NCI-H128 (cell line): ENCODE data around the gene CCDC80.

ENCODE experiments used
- DNase-seq: peaks from one replicate; lab custom pipeline; 2025; ENCODE audit not compliant: unreplicated experiment; lab: John Stamatoyannopoulos, UW

Gene CCDC80

DNA sequence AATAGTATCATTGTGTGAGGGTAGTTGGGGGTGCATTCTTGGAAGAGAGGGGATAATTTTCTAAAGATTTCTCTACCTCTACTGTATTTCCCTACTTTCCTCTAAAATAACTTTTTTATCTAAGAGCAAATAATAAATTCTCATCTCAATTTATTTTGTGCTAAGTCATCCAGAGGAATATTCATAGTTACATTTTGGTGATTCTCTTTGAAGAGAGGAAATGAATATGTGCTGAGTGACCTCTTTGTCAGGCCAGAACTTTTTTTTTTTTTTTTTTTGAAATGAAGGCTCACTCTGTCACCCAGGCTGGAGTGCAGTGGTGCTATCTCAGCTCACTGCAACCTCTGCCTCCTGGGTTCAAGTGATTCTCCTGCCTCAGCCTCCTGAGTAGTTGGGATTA lies 15.1 kb upstream of the CCDC80 start:
- DNase-seq = no peak

DNA sequence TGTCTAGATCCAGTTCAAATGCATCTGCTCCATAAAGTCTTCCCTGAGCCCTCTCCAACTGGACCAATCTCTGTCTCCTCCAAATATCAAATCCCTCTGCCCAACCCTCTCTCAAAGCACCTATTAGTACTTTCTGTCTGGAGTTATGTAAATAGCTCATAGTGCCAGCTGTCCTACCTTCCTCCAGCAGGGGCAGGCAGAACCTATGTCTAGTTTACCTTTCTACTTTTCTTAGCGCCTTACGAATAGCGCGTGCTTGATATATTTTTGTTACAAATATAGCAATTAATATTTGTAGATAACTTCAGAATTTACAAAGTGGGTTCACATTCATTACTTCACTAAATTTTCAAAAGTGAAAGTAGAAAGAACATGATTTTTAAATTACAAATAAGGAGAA lies 14.0 kb upstream of the CCDC80 start:
- DNase-seq = no peak

DNA sequence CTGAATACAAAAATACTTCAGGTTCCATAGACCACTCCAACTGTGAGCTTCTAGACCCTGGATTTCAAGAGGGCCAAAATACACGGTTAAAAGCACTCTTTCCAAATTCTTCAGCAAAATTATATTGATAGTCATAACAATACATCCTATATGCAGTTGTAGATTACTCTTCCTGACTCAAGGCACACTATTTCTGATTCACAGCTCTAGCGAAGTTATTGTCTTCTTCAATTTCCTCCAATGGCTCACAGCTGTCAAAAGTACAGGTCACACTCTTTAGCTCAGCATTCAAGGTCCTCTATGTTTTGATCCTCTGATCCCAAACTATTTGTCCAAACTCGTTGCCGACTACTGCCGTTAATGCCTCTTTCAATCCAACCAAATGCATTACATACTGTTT lies 13.5 kb upstream of the CCDC80 start:
- no peak for DNase-seq

GRCh38 chr3:112653881-112654300 lies 12.9 kb upstream of the CCDC80 start:
- DNase-seq = no peak

DNA sequence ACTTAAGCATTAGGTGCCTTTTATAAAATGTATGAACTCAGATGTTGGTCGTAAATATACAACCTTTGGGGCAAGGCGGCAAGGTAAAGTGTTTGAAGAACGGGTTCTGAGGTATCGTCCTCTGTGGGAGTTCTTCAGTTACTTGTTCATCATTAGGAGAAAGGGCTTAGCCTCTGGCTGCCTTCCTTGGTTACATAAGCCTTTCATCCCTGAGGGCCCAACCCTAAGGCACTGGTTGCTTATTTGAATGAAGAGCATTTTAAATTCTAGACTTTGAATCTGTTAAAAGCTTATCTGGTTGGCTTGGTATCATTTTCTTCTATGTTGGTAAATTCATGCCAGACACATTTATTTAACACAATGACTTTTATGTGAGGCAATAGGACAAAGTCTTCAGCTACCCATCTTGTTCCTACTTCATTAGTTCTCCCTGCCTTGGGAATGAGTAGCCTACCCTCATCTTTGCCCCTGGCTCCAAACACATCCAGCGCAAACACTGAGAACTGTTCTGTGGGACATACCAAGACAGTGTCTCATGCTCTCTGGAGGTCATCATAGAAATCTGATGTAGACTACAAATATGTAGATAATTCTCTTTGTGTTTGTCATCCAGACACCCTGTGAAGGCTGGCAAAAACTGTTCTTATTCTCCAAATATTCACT lies 12.4 kb upstream of the CCDC80 start:
- no peak for DNase-seq

DNA sequence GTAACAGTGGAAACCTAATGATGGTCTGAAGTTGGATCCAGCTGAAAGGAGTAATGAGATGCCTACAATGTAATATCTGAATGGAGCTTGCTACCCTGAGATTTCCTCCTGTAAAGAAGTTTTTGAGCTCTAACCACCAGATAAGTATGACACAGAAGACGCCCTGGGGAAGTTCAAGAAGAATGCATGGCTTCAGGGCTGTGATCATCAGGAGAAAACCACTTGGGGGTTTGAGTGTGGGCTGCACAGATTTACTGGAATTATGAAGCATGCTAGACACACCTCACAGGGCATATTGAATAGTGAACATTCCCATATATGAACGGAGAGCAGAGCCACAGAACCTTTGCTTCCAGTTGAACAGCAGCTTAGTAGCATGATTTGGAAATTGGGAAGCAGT lies 10.6 kb upstream of the CCDC80 start:
- no peak for DNase-seq

GRCh38 chr3:112651071-112651470 lies 10.1 kb upstream of the CCDC80 start:
- no peak for DNase-seq

DNA sequence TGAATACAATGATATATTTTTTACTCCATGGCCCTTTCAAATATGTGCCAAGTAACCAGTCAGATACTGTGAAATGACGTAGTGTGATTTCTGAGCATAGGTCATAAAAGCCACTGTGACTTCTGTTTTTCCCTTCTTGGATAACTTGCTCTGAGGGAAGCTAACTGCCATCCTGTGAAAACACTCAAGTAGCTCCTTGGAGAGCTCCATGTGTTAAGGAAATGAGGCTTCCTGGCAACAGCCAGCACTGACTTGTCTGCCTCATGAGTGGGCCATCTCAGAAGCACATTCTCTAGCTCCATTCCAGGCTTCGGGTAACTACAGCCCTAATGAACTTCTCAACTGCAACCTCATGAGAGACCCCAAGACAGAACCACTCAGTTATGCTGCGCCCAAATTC lies 9.5 kb upstream of the CCDC80 start:
- no peak for DNase-seq

DNA sequence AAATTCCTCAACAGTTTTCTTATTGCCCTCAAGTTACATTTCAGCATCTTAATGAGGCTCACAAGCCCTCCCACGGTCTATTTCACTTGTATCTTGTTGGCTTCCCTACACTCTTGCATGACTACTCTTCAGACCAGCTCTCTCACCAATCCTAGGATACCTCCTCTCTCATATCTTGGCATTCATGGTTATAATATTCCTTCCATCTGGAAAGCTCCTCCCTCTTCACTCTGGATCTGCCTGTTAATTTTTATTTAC lies 8.5 kb upstream of the CCDC80 start:
- no peak for DNase-seq

- no peak for DNase-seq
Observed at GRCh38 chr3:112647122-112647521, 6.2 kb upstream of the CCDC80 start.

GRCh38 chr3:112646623-112647022 lies 5.7 kb upstream of the CCDC80 start:
- no peak for DNase-seq

DNA sequence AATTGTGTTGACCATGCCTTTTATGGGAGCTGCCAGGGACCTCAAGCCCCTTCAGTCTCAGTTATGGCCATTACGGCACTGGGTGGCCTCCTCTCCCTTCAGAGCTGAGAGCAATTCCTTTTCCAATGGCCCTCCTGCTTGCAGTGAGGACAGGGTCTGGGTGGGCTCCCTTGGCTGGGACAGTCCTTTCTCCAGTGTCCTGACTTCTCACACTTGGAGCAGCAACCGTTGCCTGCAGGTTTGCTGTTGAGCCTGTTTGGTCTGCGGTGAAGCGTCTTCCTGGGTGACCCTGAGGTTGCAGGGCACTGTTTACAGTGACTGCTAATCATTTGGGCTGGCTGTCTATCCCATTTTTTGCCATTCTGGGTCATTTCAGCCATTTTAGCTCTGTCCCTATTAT lies 3.5 kb upstream of the CCDC80 start:
- DNase-seq = no peak

DNA sequence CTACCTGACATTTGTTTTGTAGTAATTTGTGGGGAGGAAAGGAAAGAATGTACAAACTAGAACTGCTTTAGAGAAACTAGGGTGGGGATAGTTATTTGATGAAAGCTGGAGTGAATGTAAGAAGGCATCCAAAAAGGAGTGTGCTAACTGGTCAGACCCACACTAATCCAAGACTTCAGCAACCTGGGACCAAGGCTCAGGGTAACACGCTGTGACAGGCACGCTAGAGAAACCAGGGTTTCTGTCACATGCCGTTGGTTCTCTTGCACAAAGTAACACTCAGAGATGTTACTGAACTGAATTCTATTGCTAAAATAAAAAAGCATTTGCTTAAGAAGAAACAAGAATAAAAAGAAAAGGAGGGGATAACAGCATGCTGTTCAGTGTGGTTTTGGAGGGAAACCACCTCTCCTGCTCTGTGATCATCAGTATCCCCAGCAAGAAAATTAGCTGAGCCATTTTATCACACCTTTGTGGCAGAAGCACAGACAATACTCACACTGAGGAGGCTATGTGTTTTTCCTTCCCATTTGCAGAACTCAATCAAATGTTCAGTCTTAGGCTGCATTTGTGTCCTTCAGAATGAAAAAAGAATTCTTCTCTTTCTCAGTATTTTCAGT lies 2.8 kb upstream of the CCDC80 start:
- no peak for DNase-seq

DNA sequence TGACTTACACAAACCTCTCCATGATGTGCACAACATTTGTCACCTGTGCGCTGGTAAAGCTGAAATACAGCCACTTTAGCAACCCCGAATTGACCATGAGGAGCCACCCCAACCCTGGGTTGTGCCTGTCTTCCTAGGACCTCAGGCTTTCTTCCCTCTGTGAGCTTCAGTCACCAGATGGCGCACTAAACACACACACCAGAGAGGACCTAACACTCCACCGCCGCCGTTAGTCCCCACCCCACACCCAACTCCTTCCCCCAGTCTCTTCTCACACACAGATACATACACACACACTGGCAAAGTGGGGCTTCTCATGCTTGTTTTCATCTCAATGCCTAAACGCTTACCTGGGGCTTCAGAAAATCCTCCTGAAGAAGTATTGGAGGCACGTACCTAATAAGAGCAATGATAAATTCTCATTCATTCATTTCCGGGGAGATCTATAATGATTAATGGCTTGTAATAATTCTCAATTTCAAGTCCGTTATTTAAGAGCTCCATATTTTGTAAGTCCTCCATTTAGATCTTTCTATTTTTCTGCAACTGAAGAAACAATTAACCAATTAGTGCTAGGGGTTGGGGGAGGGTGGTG lies 2.1 kb upstream of the CCDC80 start:
- DNase-seq = peak; percentile 79

DNA sequence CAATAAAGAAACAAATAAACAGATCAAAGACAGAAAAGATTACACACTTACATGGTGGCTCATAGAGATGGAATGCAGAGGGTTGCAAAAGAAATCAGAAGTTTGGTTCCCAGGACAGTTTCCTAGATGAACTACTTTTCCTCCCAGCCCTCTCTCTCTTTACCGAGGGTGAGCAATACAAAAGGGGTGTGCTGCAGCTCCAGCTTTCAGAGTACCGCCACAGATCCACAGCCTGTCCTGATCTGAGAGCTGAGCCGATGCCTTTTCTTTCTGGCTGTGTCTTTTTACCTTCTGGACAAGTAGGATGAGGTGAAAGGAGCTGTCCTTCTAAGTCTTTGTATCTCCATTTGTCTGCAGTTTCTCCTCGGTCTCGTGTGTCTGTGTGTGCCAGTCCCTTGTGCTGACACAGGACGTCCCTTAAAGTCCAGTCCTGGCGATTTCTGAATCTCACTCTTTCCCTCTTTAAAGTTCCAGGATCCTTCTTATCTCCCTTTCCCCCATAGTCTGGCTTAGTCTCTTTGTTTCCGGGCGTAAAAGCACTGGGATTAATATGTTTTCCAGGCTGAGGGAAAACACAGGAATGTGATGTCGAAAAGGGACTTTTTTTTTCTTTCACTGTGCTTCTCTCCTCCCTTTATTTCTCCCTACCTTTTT lies 540 bp downstream of the CCDC80 start:
- no peak for DNase-seq

GRCh38 chr3:112639455-112640225 lies 1.3 kb downstream of the CCDC80 start:
- no peak for DNase-seq

- no peak for DNase-seq
Observed at GRCh38 chr3:112638327-112639020, 2.5 kb downstream of the CCDC80 start.

- DNase-seq = no peak
Observed at GRCh38 chr3:112637700-112638099, 3.2 kb downstream of the CCDC80 start.

DNA sequence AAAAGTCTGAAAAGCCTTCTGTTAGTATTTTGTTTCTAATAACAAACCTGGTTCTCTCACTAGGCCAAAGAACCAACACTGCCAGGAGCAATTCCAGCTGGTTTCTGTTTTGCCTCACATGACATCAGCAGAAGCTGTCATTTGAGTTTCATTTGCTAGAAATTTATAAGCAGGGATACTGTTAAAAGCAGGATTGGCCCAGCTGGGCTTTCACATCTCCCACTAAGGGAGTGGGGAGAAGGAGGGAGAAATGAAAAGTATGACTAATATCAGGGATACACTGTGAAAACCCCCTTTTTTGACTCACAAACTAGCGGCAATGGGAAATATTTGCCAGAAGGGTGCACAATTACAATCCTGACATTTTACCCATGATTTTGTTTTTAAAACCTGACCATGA lies 5.3 kb downstream of the CCDC80 start:
- no peak for DNase-seq

GRCh38 chr3:112634786-112635541 lies 6.0 kb downstream of the CCDC80 start:
- DNase-seq = no peak
